ENCODE data around the gene ROBO2.

GRCh38 chr3:77256584-77257503 is 216.9 kb downstream of the ROBO2 start:
- no peak for TF ChIP-seq CTCF (IDR thresholded peaks at IDR 0.05)
- no peak for TF ChIP-seq NR3C1 (IDR thresholded peaks at IDR 0.05)
- no peak for TF ChIP-seq EP300 (IDR thresholded peaks at IDR 0.05)
- no peak for TF ChIP-seq CHD2 (IDR thresholded peaks at IDR 0.05; ENCODE audit: low read length, partially characterized antibody)
- no peak for TF ChIP-seq CEBPB (IDR thresholded peaks at IDR 0.05)
- TF ChIP-seq ZSCAN20 (CRISPR knock-in tag; IDR thresholded peaks at IDR 0.05) = no peak
- TF ChIP-seq POLR2A (IDR thresholded peaks at IDR 0.05; ENCODE audit: low read length) = no peak
- no peak for TF ChIP-seq MYC (IDR thresholded peaks at IDR 0.05; ENCODE audit: borderline replicate concordance, low read length)
- no peak for TF ChIP-seq MAZ (IDR thresholded peaks at IDR 0.05; ENCODE audit: borderline replicate concordance, low read depth, low read length)
- TF ChIP-seq REST (IDR thresholded peaks at IDR 0.05) = no peak
- TF ChIP-seq RFX5 (IDR thresholded peaks at IDR 0.05) = no peak
- TF ChIP-seq TFCP2L1 (CRISPR knock-in tag; IDR thresholded peaks at IDR 0.05) = no peak
- no peak for TF ChIP-seq ESRRA (IDR thresholded peaks at IDR 0.05; ENCODE audit: borderline replicate concordance, low read length)
- TF ChIP-seq ZNF302 (CRISPR knock-in tag; IDR thresholded peaks at IDR 0.05) = no peak
